NCI-H2196 treated with DMSO at 0.1 percent for 48 hours (cell line): Measurements from ENCODE around the gene MYOM3.

Experiments used
- DNase-seq: peaks from one replicate; lab custom pipeline; 2025; ENCODE audit not compliant: unreplicated experiment; lab: John Stamatoyannopoulos, UW

Gene MYOM3

DNA sequence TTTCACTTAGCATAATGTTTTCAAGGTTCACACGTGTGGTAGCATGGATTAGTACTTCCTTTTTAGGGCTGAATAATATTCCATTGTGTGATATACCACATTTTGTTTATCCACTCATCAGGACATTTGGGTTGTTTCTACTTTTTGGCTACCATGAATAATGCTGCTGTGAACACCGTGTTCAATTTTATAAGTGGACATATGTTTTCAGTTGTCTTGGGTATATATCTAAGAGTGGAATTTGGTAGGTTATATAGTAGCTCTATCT, 27.2 kb upstream of the MYOM3 start:
- DNase-seq: no peak

DNA sequence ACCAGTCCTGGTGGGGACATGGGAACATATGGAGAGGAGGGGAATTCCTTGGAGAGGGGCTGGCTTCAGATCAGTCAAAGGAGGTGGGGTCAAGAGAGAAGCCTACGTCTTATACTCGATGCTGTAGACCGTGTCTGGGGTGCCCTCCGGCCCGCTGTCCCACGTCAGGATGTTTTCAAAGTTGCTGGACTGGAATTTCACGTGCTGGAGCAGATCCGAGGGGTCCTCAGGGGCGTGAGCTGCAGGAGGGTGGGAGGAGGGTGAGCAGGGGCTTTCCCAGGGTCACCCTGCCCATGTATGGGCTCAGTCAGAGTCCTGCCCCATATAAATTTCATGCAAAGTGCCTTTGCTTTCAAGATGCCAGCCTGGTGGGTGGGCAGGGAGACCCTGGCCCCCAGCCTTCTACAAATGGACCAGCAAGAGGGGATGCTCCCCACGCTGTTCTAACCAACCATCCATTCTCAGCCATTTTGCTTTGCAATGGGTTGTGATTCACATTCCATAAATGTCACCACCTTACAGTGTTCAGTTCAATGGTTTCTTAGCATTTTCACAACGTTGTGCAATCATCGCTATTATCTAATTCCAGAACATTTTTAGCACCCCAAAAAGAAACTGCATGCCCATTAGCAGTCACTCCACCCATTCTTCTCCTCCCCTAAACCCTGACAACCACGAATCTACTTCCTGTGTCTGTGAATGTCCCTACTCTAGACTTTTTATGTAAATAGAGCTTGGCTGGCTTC, 26.7 kb upstream of the MYOM3 start:
- DNase-seq: no peak

DNA sequence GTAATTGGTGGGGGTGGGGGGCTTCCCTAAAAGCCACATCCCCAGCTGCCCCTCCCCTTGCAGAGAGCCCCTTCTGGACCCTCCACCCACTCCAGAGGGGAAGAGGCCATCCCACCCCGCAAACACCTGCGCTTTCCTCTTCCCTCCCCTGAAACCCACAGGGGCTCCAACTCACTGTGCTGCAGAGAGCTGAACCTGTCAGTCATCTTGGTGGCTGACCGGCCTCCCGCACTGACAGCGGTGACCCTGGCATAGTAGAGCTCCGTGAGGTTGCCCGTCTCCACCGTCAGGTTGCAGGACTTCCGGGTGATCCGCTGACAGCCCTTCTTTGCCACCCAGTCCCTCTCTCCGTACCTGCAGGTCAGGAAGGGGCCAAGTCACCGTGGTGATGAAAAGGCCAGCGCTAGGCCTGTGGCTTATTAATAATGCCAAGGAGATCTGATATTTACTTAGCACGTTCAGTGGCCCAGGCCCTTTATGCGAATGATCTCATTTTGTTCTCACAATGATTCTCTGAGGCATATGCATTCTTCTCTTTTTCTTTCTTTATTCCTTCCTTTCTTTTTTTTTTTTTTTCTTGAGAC, 25.1 kb upstream of the MYOM3 start:
- no peak for DNase-seq

DNA sequence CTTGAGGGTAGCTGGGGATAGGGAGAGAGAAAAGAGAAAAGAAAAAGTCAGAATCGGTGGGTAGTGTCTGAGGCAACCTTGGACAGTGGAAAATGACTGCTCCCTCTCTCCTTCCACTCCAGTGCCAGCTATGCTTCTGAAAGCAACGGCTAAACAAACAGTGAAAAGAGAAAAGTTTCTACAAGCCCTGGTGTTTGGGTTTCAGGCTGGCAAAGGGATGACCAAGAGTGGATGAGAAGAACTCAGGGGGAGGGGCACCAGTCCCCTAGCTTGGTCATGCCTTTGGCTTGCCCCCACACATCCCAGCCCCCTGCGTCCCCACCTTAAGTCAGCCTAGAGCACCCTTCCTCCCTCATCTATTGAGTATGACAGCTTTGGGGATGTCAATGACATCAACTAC, 22.4 kb upstream of the MYOM3 start:
- no peak for DNase-seq

DNA sequence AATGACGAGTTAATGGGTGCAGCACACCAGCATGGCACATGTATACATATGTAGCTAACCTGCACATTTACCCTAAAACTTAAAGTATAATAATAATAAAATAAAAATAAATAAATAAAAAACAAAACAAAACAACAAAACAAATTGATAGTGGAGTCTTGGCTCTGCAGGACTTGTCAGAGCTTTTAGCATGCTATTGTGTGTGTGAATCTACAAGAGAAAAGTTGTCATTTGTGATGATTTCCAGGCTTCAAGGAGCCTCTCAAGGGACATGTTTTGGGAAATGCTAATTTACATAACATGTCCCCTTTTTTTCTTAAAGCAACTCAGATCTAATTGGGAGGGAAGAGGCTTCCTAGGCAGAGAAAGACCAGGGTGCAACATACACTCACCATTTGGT, 21.9 kb upstream of the MYOM3 start:
- no peak for DNase-seq

DNA sequence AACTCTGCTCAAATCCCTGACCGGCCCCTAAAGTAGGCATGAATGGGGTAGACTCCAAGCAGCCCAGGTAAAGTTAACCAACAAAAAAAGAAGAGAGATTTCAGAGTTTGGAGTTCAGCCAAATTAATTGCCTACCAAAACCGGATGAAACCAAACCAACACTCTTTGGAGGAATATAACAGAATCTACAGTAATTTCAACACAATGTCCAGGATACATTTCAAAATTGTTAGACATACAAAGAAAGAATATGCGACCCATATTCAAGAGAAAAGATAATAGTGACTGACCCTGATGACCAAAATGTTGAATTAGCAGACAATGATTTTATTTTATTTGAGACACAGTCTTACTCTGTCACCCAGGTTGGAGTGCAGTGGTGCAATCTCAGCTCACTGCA, 18.4 kb upstream of the MYOM3 start:
- no peak for DNase-seq

DNA sequence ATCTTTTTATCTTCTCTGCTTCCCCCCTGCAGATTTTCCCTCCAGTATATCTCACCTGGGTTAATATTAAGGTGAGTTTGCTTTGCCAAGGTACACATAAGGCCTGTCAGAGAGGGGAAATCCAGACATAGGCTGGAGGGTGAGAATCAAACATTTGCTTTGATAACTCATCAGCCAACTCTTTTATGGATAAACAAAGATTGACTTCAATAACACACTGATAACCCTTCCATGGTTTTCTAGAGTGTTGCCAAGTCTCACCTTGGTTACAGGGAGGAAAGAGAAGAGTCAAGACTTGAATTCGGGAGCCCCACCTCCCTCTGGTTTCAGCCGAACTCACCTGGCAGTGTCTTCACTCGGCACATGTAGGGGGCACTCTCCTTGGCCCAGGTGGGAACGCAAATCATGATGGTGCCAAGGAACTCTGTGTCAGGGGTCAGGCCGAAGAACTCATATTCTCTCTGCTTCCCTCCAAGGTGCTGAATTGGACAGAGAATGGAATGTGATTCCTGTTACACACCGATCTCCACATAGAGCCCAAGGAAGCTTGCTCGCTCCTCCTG, 15.9 kb upstream of the MYOM3 start:
- DNase-seq: no peak

DNA sequence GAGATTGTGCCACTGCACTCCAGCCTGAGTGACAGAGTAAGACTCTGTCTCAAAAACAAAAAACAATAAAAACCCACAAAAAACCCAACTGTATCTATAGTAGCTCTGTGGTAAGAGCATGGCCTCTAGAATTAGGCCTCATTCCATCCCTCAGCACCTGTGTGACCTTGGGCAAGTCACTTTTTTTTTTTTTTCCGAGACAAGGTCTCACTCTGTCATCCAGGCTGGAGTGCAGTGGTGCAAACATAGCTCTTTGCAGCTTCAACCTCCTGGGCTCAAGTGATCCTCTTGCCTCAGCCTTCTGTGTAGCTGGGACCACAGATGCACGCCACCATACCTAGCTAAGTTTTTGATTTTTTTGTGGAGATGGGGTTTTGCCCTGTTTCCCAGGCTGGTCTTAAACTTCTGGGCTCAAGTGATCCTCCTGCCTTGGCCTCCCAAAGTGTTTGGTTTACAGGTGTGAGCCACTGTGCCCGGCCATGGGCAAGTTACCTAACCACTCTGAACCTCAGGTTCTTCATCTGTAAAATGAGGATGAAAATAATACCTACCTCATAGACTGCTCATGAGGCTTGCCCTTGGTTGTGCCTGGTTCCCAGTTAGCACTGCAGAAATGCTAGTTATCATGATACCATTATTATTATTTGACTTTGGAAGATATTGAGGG, 15.3 kb upstream of the MYOM3 start:
- no peak for DNase-seq

DNA sequence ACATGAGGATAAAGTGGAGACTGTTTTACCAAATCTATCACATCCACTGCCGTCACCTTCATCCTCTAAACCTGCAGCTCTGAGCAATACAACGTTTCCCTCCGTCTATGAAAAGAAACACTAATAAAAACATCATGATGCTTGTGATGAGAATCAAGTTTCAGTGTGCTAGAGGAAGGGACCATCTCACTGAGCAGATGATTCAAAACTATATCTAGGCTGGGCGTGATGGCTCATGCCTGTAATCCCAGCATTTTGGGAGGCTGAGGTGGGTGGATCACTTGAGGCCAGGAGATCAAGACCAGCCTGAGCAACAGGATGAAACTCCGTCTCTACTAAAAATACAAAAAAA, 14.7 kb upstream of the MYOM3 start:
- no peak for DNase-seq

DNA sequence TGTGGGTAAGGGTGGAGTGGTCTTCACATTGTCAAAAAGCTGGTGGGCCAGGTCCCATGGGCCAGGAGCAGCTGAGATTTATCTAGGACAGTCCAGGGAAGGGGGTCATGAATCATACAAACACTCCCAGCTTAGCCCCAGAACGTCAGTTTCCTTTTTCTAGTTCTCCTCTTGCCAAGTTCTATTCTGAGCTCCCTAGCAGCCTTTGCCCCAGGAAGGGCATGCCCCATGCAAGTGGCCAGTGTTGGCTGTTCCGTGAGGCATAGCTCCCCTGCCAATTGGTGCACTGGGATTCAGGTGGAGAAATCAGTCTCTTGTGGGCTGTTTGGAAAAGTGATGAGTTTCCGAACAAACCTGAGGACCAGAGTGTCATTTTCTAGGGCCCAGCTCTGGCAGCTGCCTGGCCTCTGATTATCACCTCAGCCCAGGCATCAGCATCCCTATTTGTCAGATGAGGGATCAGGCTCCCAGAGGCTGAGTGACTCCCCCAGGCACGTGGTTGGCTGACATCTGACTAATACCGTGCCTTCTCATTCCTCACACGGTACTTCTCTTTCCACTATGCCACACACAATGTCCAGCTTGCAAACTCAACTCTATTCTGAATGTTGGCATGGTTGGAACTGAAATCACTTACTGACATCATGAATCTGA, 14.2 kb upstream of the MYOM3 start:
- no peak for DNase-seq

DNA sequence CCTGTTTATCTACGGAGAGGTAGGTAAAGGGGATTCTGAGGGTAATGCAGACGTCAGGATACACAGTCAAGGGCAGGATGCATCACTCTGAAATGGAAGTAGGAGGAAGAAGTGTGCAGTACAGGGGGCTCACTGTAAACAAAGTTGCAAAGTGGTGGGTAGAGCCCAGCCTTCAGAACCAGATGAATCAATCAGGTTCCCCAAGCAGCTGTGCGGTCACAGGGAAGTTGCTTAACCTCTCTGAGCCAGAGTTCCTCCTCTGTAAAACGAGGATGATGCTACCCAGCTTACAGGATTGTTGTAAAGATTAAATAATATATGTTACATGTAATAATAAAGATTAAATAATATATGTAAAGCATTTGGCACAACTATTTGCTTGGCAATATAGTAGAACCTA, 13.5 kb upstream of the MYOM3 start:
- no peak for DNase-seq

DNA sequence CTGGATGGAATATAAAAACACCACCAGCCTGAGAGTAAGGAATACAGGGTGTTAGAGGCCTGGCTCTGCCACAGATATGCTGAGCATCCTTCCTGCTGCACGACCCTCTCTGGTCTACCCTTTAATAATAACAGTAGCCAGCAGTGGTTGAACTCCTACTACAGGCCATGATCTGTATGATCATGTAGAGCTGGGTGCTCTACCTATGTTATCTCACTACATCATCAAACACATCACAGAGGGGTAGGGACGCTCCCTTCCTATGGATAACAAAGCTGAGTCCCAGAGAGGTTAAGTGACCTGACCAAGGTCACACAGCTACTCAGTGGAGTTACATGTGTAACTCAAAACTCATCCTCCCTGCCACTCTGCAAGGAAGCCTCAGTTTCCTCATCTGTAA, 13.0 kb upstream of the MYOM3 start:
- no peak for DNase-seq

DNA sequence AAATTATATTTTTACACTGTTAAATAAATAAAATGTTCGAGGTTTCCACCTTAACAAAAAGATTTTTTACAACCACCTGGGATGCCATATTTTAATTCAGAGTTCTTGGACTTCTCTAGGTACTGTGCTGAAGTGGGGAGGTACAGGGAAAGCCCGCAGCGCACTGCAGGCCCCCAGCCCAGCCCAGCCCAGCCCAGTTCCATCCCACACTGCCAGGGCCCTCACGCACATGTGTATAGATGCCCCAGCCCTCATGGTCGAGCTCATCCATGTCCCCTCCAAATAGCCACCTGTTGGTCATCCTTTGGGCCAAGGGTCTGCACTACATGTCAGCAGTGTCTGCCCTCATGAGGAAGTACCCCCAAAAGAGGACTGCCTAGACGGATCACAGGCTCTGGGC, 11.7 kb upstream of the MYOM3 start:
- no peak for DNase-seq

DNA sequence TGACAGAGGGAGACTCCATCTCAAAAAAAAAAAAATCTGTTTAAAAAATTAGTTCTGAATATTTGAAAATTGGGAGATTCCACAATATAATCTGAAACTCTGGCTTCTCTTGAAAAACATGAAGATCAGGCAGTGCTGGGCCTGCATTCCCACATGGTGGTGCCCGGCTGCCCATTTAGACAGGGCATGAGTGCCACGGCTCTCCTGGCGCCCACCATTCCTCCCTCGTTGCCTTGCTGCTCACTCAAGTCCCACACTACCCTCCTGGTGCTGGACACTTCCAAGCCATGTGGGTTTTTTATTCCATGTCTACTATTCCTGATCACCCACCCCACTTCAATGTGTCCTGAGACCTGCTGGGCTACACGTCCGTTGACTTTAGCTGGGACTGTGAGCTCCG, 10.8 kb upstream of the MYOM3 start:
- DNase-seq: no peak

DNA sequence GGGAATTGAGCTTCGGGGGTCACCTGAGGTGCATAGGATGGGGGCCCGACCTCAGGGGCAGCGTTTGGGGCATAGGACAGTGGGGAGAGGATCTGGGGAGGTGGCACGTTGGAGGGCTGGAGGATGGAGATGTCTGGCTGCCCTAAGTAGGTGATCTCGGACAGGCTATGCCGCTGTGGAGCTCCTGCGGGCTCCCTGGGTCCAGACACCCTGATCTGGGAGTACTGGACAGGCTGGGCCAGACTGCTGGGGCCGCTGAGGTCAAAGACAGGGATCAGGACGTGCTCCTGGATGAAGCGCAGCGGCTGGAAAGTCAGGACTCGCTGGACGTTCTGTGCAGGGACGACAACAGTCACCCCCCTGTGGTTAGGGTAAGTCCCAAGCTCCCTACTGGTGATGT, 9.5 kb upstream of the MYOM3 start:
- no peak for DNase-seq

DNA sequence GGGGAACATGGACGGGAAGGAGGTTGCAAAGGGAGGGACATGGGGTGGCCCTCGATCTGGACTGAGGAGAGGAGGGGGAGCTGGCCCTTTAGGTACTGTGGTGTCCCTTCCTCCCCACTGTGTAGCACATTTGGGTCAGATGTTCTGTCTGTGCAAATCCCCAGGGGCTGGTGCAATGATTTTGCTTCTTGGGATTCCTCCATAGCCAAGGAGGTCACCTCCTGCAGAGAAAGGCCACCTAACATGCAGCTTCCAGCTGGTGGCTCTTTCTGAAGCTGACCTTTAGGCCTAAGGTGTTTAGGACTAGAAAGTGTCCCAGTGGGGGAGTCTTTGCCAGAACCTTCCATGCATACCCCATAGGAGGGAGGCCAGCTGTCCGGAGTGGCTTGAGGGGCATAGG, 9.0 kb upstream of the MYOM3 start:
- no peak for DNase-seq

DNA sequence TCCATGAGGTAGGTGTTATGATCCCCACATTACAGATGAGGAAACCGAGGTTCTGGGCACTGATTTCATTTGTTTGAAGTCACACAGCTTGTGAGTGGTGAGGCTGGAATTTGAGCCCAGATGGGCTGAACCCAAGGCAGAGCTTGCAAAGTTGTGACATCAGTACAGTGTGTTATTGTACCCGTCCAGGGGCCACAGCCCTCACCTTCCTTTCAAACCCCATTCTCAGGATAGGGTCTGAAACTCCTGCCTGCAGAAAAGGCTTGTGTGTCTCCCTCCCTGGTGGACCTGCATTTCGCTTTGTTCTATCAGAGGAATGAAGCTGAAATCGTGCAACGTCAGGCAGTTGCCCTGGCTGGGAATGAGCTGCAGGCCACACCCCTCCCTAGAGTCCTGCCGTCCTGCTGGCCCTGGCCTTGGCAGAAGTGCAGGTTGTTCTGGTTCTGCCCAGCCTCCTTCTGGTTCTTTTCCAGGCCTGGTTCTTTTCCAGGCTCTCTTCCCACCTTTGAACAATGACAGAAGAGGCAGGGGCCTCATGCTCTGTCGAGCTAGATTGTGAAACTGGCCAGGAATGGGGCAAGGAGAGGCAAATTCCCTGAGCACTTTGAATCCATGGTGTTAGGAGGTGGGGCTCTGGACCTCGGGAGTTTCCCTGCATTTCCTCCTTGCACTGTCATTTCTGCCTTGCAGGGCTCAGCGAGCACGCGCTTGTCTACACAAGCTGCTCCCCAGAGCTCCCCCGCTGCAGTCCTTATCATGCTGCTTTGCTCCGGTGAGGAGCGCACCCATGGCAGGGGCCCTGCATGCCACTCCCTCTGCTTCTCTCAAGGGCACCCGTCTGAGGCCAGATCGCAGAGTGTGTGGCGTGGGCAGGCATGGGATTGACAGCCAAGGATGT, 8.2 kb upstream of the MYOM3 start:
- DNase-seq: no peak

DNA sequence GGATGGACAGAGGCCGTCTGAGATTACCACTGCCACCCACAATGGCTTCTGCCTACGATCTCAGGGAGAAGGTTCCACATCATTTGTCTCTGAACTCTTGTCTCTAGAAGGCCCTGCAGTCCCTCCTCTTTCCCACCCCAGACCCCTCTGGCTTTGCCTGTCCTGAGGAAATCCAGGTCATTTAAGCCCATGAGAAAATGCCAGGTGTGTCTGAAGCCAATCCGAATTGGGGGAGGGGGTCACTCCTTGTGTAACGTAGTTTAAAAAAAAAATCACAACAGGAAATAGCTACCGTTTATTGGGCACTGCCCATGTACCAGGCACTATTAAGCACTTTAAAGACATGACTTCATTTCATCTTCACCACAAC, 7.5 kb upstream of the MYOM3 start:
- no peak for DNase-seq

DNA sequence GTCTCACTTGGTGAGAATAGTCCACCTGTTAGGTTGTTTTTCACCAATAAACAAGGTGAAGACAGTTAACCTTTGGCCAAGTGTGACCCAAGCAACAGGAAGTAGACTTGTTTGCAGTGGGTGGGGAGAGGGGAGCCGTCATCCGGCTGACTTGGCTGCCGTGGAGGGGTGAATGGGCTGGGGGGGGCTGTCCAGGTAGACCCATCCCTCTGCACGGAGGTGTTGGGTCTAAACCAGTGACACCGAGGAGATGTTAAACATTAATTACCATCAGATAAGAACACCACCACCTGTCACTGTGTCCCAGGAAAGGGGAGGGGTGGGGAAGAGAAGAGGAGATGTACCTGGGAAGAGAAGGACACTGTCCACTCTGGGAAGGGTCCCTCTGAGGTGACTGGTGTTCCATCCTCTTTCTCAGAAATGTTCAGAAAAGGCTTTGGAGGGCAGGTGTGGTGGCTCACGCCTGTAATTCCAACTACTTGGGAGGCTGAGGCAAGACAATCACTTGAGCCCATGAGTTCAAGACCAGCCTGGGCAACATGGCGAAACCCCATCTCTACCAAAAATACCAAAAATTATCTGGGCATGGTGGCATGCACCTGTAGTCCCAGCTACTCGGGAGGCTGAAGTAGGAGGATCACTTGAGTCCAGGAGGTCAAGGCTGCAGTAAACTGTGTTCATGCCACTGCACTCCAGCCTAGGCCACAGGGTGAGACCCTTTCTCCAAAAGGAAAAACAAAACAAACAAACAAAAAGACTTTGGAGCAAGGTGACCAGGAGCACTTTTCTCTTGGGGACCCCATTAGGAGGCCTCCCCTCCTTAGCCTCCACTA, 6.7 kb upstream of the MYOM3 start:
- DNase-seq: no peak

DNA sequence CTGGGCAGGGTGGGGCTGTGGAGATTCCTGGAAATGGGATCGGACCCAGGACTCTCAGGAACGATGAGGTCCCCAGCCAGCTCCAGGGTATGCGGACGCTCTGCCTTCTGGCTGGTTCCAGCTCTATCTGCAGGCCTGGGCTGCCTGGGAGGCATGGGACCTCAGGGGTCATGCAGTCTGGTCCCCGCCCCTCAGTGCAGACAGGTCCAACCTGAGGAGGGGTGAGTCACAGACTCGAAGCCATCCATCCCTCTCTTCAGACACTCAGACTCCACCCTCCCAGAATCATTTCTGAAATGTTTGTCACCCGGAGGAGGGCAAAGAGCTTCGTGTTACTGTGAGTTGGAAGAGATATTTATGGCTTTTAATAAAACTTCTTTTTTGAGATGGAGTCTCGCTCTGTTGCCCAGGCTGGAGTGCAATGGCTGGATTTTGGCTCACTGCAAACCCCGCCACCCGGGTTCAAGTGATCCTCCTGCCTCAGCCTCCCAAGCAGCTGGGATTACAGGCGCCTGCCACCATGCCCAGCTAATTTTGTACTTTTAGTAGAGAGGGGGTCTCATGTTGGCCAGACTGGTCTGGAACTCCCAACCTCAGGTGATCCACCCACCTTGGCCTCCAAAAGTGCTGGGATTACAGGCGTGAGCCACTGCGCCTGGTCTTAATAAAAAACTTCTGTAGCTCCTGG, 5.9 kb upstream of the MYOM3 start:
- DNase-seq: no peak
